Osteoblast (primary cell): ENCODE measurements around the gene NGB. TPM values are rescaled to one million over a fixed set of nuclear protein-coding genes. Genes with fewer than 3 reads are reported as not detected.
"Not testable (repeated sequence)": the region's sequence is repeated elsewhere in the genome, so short reads cannot be mapped to it uniquely, and the experiment has no call there.

Experiments
- DNase-seq: peaks from one replicate; pipeline ENCODE4 v3.0.0; 2011; ENCODE audit warnings: low spot score, mixed read lengths; ENCODE audit not compliant: insufficient read length; ENCODE audit errors: missing footprints
- H2AFZ ChIP-seq: 2 replicates; pipeline ENCODE4 v1.6.0; 2011; ENCODE audit warnings: mild to moderate bottlenecking, low read length
- H3K27ac ChIP-seq: 2 replicates; pipeline ENCODE4 v1.5.1; 2011; ENCODE audit warnings: mild to moderate bottlenecking, low read depth, low read length, moderate library complexity
- H3K27me3 ChIP-seq: 2 replicates; pipeline ENCODE4 v1.6.0; 2012; ENCODE audit warnings: mild to moderate bottlenecking, control low read depth, inconsistent platforms, low read length, moderate library complexity; ENCODE audit not compliant: insufficient read depth
- H3K36me3 ChIP-seq: 2 replicates; pipeline ENCODE4 v1.5.1; 2011; ENCODE audit warnings: mild to moderate bottlenecking, low read length, control low read depth, moderate library complexity; ENCODE audit not compliant: insufficient read depth
- H3K4me1 ChIP-seq: 2 replicates; pipeline ENCODE4 v1.5.1; 2011; ENCODE audit warnings: mild to moderate bottlenecking, low read length, control low read depth, moderate library complexity; ENCODE audit not compliant: insufficient read depth
- H3K4me2 ChIP-seq: 2 replicates; pipeline ENCODE4 v1.6.0; 2011; ENCODE audit warnings: mild to moderate bottlenecking, low read length; ENCODE audit not compliant: insufficient read depth
- H3K4me3 ChIP-seq: fragments of 200-600 bp; sonication (generic); 3 replicates; pipeline ENCODE4 v1.5.1; 2012; ENCODE audit warnings: mild to moderate bottlenecking, low read length, inconsistent platforms; ENCODE audit not compliant: insufficient read depth
- H3K79me2 ChIP-seq: 2 replicates; pipeline ENCODE4 v1.6.0; 2012; ENCODE audit warnings: mild to moderate bottlenecking, low read length, control low read depth, inconsistent platforms; ENCODE audit not compliant: insufficient read depth
- H3K9me3 ChIP-seq: 2 replicates; pipeline ENCODE4 v1.5.1; 2011; ENCODE audit warnings: low read depth, low read length, control low read depth
- H4K20me1 ChIP-seq: 2 replicates; pipeline ENCODE4 v1.6.0; 2012; ENCODE audit warnings: mild to moderate bottlenecking, low read length, control low read depth; ENCODE audit not compliant: insufficient read depth
- CTCF ChIP-seq: IDR thresholded peaks from 2 replicates; pipeline ENCODE4 v1.5.1; 2011; ENCODE audit warnings: mild to moderate bottlenecking, low read depth, low read length, moderate library complexity; ENCODE audit errors: extremely low read depth
- total RNA-seq: library from RNA; depleted of rRNA; stranded (reverse); fragments of >200 nt; gene quantifications from 2 replicates; pipeline ENCODE4 v1.2.3, GENCODE V29; 2012

NGB gene
- not detected in 2 replicates for total RNA-seq

DNA sequence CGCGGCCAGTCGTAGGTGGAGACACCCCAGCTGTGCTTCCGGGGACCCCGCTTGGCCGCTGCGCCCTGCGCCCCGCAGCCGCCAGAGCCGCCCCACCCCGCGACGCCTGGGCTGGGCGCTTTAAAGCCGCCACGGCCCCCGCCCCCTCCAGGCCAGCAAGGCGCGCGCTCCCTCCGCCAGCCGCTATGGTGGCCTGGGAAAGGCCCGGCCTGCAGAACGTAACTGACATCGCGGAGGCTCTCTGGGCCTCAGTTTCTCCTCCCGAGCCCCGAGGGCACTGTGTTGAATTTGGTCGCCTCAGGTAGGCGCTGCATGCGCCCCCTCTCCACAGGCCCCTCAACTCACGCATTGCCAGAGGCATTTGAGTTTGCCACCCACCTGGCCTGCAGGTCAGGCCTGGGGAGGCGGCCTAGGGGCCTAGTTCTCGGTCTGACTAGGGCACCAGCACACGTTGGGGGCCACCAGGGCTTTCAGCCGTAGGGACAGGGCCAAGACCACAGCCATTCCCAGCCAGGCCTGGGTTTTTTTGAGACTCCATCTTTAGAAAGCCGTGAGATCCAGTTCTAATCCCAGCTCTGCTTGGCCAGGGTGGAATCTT lies at the start of gene NGB:
TSS of gene NGB (minus strand) at position 94 of the 598 bp plus-strand sequence. CDS start 269 bp downstream, outside the sequence.
- Histone ChIP-seq H3K9me3 (peaks cover 2% of the 10 kb centered on the region), H3K4me2 (no peak within 1 kb of the TSS), H3K79me2 (no peaks in the 10 kb centered on the region), H3K36me3 (no peaks in the 10 kb centered on the region), H3K4me1 (no peaks in the 10 kb centered on the region), H4K20me1 (no peaks in the 10 kb centered on the region), H3K4me3 (no peak within 1 kb of the TSS), H3K27me3 (peaks cover 8% of the 10 kb centered on the region), H2AFZ (no peak within 1 kb of the TSS), H3K27ac (no peak within 1 kb of the TSS)
- peak; percentile 47 for DNase-seq
- no peak for TF ChIP-seq CTCF

DNA sequence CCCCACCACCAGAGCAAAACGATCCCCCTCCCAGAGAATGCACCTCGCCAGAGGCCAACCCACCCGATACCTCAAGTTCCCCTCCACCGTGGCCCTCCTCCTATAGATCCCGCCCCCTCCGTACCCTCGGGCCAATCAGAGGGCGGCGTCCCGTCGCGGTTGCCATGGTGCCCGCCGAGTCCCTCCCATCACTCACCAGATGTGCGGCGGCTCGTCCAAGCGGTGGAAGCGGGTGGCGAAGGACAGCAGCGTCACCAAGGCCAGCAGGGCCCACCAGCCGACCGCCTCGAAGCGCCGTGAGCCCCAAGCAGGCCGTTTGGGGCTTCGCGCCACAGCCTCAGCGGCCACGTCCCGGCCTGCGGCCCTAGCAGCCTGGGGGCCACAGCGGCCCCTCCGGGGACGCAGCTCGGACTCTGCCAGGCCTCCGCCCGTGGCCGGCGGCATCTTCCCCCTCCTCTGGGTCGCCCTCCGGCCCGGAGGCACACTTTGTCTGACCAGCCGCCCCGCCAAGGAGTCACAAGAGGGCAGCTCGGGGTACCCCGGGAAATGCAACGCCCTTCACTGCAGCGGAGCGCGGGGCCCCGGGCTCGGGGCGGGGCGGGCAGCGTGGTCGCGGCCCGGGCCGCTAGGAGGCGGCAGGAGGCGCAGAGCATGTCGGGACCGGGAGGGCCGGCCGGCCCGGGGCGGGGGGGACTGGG lies 49.4 kb upstream of the NGB start, which contains the start of gene POMT2:
TSS of gene POMT2 (minus strand) at position 646 of the 698 bp plus-strand sequence. CDS start at position 444, 202 bp downstream.
- Histone ChIP-seq H4K20me1 (peaks cover 11% of the 10 kb centered on the region), H2AFZ (peak within 1 kb of the TSS; percentile 99), H3K27ac (peak within 1 kb of the TSS; percentile 92), H3K4me2 (peak within 1 kb of the TSS; percentile 97), H3K36me3 (no peaks in the 10 kb centered on the region), H3K4me1 (peaks cover 15% of the 10 kb centered on the region), H3K79me2 (peaks cover 50% of the 10 kb centered on the region), H3K9me3 (no peaks in the 10 kb centered on the region), H3K4me3 (peak within 1 kb of the TSS; percentile 96), H3K27me3 (no peaks in the 10 kb centered on the region)
- peak; percentile 96 for DNase-seq
- peak; percentile 19 for TF ChIP-seq CTCF

- Histone ChIP-seq H3K36me3 (no peaks in the 10 kb centered on the region), H3K4me2 (peak overlapping the region; percentile 97), H3K27ac (no peak overlapping the region), H3K9me3 (no peaks in the 10 kb centered on the region), H2AFZ (no peak overlapping the region), H3K79me2 (peaks cover 57% of the 10 kb centered on the region), H3K27me3 (no peaks in the 10 kb centered on the region), H3K4me3 (no peak overlapping the region), H3K4me1 (peaks cover 18% of the 10 kb centered on the region), H4K20me1 (peaks cover 14% of the 10 kb centered on the region)
- TF ChIP-seq CTCF, result no peak
- DNase-seq, result no peak
Observed at GRCh38 chr14:77319422-77319821, 48.4 kb upstream of the NGB start.

DNA sequence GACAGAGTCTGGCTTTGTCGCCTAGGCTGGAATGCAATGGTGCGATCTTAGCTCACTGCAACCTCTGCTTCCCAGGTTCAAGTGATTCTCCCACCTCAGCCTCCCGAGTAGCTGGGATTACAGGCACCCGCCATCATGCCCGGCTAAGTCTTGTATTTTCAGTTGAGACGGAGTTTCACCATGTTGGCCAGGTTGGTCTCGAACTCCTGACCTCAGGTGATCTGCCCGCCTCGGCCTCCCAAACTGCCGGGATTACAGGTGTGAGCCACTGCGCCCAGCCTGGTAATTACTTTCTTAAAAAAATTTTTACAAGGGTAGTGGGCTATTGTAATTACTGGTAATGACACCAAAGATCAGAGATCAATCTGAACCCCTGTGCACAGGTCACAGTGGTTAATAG lies 47.8 kb upstream of the NGB start:
- H3K27me3 ChIP-seq, DNase-seq, H2AFZ ChIP-seq, H3K4me3 ChIP-seq, H3K36me3 ChIP-seq, H3K4me2 ChIP-seq, H3K9me3 ChIP-seq, H3K27ac ChIP-seq: not testable (repeated sequence)
- Histone ChIP-seq H3K4me1 (peaks cover 25% of the 10 kb centered on the region), H4K20me1 (peaks cover 14% of the 10 kb centered on the region), H3K79me2 (peaks cover 57% of the 10 kb centered on the region)
